GM12801 (cell line): ENCODE measurements around the gene ISG20L2.

Experiments
- CTCF ChIP-seq: IDR thresholded peaks from one replicate; pipeline ENCODE4 v1.5.1; 2011; ENCODE audit warnings: control low read depth; ENCODE audit not compliant: insufficient read length; ENCODE audit errors: extremely low read depth

ISG20L2 gene

GRCh38 chr1:156750711-156751450 is 22.3 kb upstream of the ISG20L2 start:
- TF ChIP-seq CTCF, result no peak

- TF ChIP-seq CTCF, result no peak
Measured at GRCh38 chr1:156750191-156750672, 21.7 kb upstream of the ISG20L2 start.

- TF ChIP-seq CTCF, result no peak
Measured at GRCh38 chr1:156749419-156750118, 21.0 kb upstream of the ISG20L2 start.

GRCh38 chr1:156748670-156749418 is 20.3 kb upstream of the ISG20L2 start:
- TF ChIP-seq CTCF, result no peak

- no peak for TF ChIP-seq CTCF
Measured at GRCh38 chr1:156747742-156748669, 19.4 kb upstream of the ISG20L2 start.

- TF ChIP-seq CTCF, result no peak
Measured at GRCh38 chr1:156746728-156747631, 18.4 kb upstream of the ISG20L2 start.
